Dendritic cell treated with granulocyte-macrophage colony-stimulating factor and Interleukin-4, amounts not matched to agents 40 ng/mL and 50 ng/mL, for 4 days (primary cell): Measurements from ENCODE around the gene OVOL1.

Experiments used
- H3K27ac Mint-ChIP-seq: one replicate; pipeline ENCODE4 v1.8.0; 2022; ENCODE audit warnings: mild to moderate bottlenecking, mixed read lengths
- H3K27me3 Mint-ChIP-seq: one replicate; pipeline ENCODE4 v1.8.0; 2022; ENCODE audit warnings: mild to moderate bottlenecking, mixed read lengths
- H3K36me3 Mint-ChIP-seq: one replicate; pipeline ENCODE4 v1.8.0; 2022; ENCODE audit warnings: low read depth, mixed read lengths
- H3K4me1 Mint-ChIP-seq: one replicate; pipeline ENCODE4 v1.8.0; 2022; ENCODE audit warnings: low read depth, mixed read lengths
- H3K4me3 Mint-ChIP-seq: one replicate; pipeline ENCODE4 v1.8.0; 2022; ENCODE audit warnings: mild to moderate bottlenecking, moderate library complexity, mixed read lengths
- H3K9me3 Mint-ChIP-seq: one replicate; pipeline ENCODE4 v1.8.0; 2022; ENCODE audit warnings: mixed read lengths
- intact Hi-C: fragments of 100-400 bp; cut with micrococcal nuclease; formaldehyde crosslinking; loops from one replicate; pipeline ENCODE4 v1.15.0; 2022

Gene OVOL1

GRCh38 chr11:65770951-65771567, 15.8 kb upstream of the OVOL1 start:
- H3K4me1 Mint-ChIP-seq = peaks cover 56% of the 10 kb centered on the region
- no peaks in the 10 kb centered on the region for H3K9me3 Mint-ChIP-seq
- intact Hi-C loops = no loop called here

GRCh38 chr11:65771589-65772112, 15.2 kb upstream of the OVOL1 start:
- Mint-ChIP-seq H3K9me3 (no peaks in the 10 kb centered on the region), H3K4me3 (no peak overlapping the region), H3K4me1 (peaks cover 62% of the 10 kb centered on the region), H3K27me3 (no peaks in the 10 kb centered on the region), H3K36me3 (peaks cover 17% of the 10 kb centered on the region), H3K27ac (no peak overlapping the region)
- intact Hi-C loops = no loop called here

More at GRCh38 chr11:65770951-65771567, 15.8 kb upstream of the OVOL1 start:
- peak overlapping the region; percentile 11 for H3K27ac Mint-ChIP-seq
- H3K27me3 Mint-ChIP-seq = no peaks in the 10 kb centered on the region
- peaks cover 11% of the 10 kb centered on the region for H3K36me3 Mint-ChIP-seq
- no peak overlapping the region for H3K4me3 Mint-ChIP-seq

GRCh38 chr11:65773784-65774411, 13.0 kb upstream of the OVOL1 start:
- no peaks in the 10 kb centered on the region for H3K9me3 Mint-ChIP-seq
- peak overlapping the region; percentile 88 for H3K27ac Mint-ChIP-seq
- H3K36me3 Mint-ChIP-seq = peaks cover 39% of the 10 kb centered on the region
- H3K4me3 Mint-ChIP-seq = no peak overlapping the region
- H3K4me1 Mint-ChIP-seq = peaks cover 74% of the 10 kb centered on the region
- no peaks in the 10 kb centered on the region for H3K27me3 Mint-ChIP-seq
- intact Hi-C loops = no loop called here

- Mint-ChIP-seq H3K4me1 (peaks cover 77% of the 10 kb centered on the region), H3K27ac (peak overlapping the region; percentile 88), H3K9me3 (no peaks in the 10 kb centered on the region), H3K36me3 (peaks cover 47% of the 10 kb centered on the region), H3K4me3 (no peak overlapping the region), H3K27me3 (no peaks in the 10 kb centered on the region)
- intact Hi-C loops = no loop called here
Observed at GRCh38 chr11:65774525-65775306, 12.1 kb upstream of the OVOL1 start.

GRCh38 chr11:65776196-65776595, 10.7 kb upstream of the OVOL1 start:
- Mint-ChIP-seq H3K27me3 (peaks cover 2% of the 10 kb centered on the region), H3K27ac (peak overlapping the region; percentile 88), H3K9me3 (no peaks in the 10 kb centered on the region)

GRCh38 chr11:65776710-65777141, 10.1 kb upstream of the OVOL1 start:
- peaks cover 5% of the 10 kb centered on the region for H3K27me3 Mint-ChIP-seq
- peak overlapping the region; percentile 45 for H3K4me3 Mint-ChIP-seq
- peak overlapping the region; percentile 88 for H3K27ac Mint-ChIP-seq
- H3K9me3 Mint-ChIP-seq = no peaks in the 10 kb centered on the region
- peaks cover 55% of the 10 kb centered on the region for H3K36me3 Mint-ChIP-seq
- intact Hi-C loops = no loop called here
- peaks cover 65% of the 10 kb centered on the region for H3K4me1 Mint-ChIP-seq

More at GRCh38 chr11:65776196-65776595, 10.7 kb upstream of the OVOL1 start:
- intact Hi-C loops = no loop called here
- peak overlapping the region; percentile 51 for H3K4me3 Mint-ChIP-seq
- H3K4me1 Mint-ChIP-seq = peaks cover 69% of the 10 kb centered on the region
- H3K36me3 Mint-ChIP-seq = peaks cover 55% of the 10 kb centered on the region

- H3K4me1 Mint-ChIP-seq = peaks cover 65% of the 10 kb centered on the region
- peak overlapping the region; percentile 88 for H3K27ac Mint-ChIP-seq
- intact Hi-C loops = no loop called here
- H3K36me3 Mint-ChIP-seq = peaks cover 55% of the 10 kb centered on the region
- peaks cover 9% of the 10 kb centered on the region for H3K27me3 Mint-ChIP-seq
- H3K9me3 Mint-ChIP-seq = no peaks in the 10 kb centered on the region
- no peak overlapping the region for H3K4me3 Mint-ChIP-seq
Observed at GRCh38 chr11:65777241-65777640, 9.6 kb upstream of the OVOL1 start.

GRCh38 chr11:65777821-65778361, 9.0 kb upstream of the OVOL1 start:
- H3K4me3 Mint-ChIP-seq = peak overlapping the region; percentile 5
- intact Hi-C loops = no loop called here
- peaks cover 15% of the 10 kb centered on the region for H3K27me3 Mint-ChIP-seq
- no peaks in the 10 kb centered on the region for H3K9me3 Mint-ChIP-seq
- H3K4me1 Mint-ChIP-seq = peaks cover 65% of the 10 kb centered on the region
- peak overlapping the region; percentile 48 for H3K27ac Mint-ChIP-seq
- H3K36me3 Mint-ChIP-seq = peaks cover 55% of the 10 kb centered on the region

- intact Hi-C loops = no loop called here
- peak overlapping the region; percentile 98 for H3K4me3 Mint-ChIP-seq
- peaks cover 55% of the 10 kb centered on the region for H3K36me3 Mint-ChIP-seq
- no peaks in the 10 kb centered on the region for H3K9me3 Mint-ChIP-seq
- H3K27ac Mint-ChIP-seq = peak overlapping the region; percentile 96
- peaks cover 21% of the 10 kb centered on the region for H3K27me3 Mint-ChIP-seq
- peaks cover 65% of the 10 kb centered on the region for H3K4me1 Mint-ChIP-seq
Observed at GRCh38 chr11:65778431-65778900, 8.4 kb upstream of the OVOL1 start.

- Mint-ChIP-seq H3K4me3 (peak overlapping the region; percentile 98), H3K27me3 (peaks cover 26% of the 10 kb centered on the region), H3K9me3 (no peaks in the 10 kb centered on the region), H3K36me3 (peaks cover 55% of the 10 kb centered on the region), H3K4me1 (peaks cover 61% of the 10 kb centered on the region), H3K27ac (peak overlapping the region; percentile 96)
- intact Hi-C loops = no loop called here
Observed at GRCh38 chr11:65778901-65779668, 7.8 kb upstream of the OVOL1 start.

- Mint-ChIP-seq H3K27me3 (peaks cover 31% of the 10 kb centered on the region), H3K36me3 (peaks cover 52% of the 10 kb centered on the region), H3K4me3 (peak overlapping the region; percentile 98), H3K4me1 (peaks cover 56% of the 10 kb centered on the region), H3K9me3 (no peaks in the 10 kb centered on the region), H3K27ac (peak overlapping the region; percentile 96)
- intact Hi-C loops = no loop called here
Observed at GRCh38 chr11:65779669-65779918, 7.3 kb upstream of the OVOL1 start.

GRCh38 chr11:65779919-65780769, 6.7 kb upstream of the OVOL1 start:
- intact Hi-C loops = loop anchor here (1.0 to 5.0 kb wide), 2 partner anchors 38 to 68 kb away; partner anchors contain the start of gene KAT5
- Mint-ChIP-seq H3K4me3 (peak overlapping the region; percentile 98), H3K36me3 (peaks cover 47% of the 10 kb centered on the region), H3K4me1 (peaks cover 50% of the 10 kb centered on the region), H3K9me3 (no peaks in the 10 kb centered on the region), H3K27ac (peak overlapping the region; percentile 96), H3K27me3 (peaks cover 36% of the 10 kb centered on the region)
